Stomach (tissue), 9 donors: ENCODE results near the gene LRRC27. TPM values are rescaled to one million over a fixed set of nuclear protein-coding genes. Genes with fewer than 3 reads are reported as not detected.

Experiments
- DNase-seq, 2 donors: peaks; one replicate each; pipeline versions ENCODE4 v3.0.0 to v3.0.0-alpha.2; 2013 to 2019
- H3K27ac ChIP-seq, 5 donors: fragments of 200-600 bp in 4 of 5; sonication (generic) in 4 of 5; one replicate each; pipeline ENCODE4 v1.5.1; 2013 to 2019; ENCODE audit warnings: mild to moderate bottlenecking in 1 of 5, moderate library complexity in 1 of 5
- H3K27me3 ChIP-seq, 3 donors: fragments of 200-600 bp; sonication (generic); one replicate each; pipeline ENCODE4 v1.5.1; 2017 to 2019; ENCODE audit warnings: mixed run types in 1 of 3
- H3K36me3 ChIP-seq, 4 donors: fragments of 200-600 bp; sonication (generic); 1 replicate in 3 of 4; 2 replicates in 1 of 4; pipeline ENCODE4 v1.5.1; 2016 to 2019
- H3K4me1 ChIP-seq, 4 donors: fragments of 200-600 bp; sonication (generic); one replicate each; pipeline ENCODE4 v1.5.1; 2016 to 2019
- H3K4me3 ChIP-seq, 4 donors: fragments of 200-600 bp; sonication (generic) in 3 of 4; one replicate each; pipeline ENCODE4 v1.5.1; 2016 to 2019; ENCODE audit warnings: mild to moderate bottlenecking in 1 of 4
- H3K9me3 ChIP-seq, 4 donors: fragments of 200-600 bp; sonication (generic); one replicate each; pipeline ENCODE4 v1.5.1; 2016 to 2019
- EP300 ChIP-seq: sonication (generic); formaldehyde crosslinking; IDR thresholded peaks from one replicate; pipeline ENCODE4 v1.6.1; 2017; ENCODE audit warnings: antibody characterized with exemption
- POLR2A ChIP-seq, 4 donors: fragments of 450-650 bp; IDR thresholded peaks; one replicate each; pipeline ENCODE4 v1.6.1; 2016; ENCODE audit warnings: antibody characterized with exemption in 4 of 4, control low read depth in 2 of 4, mild to moderate bottlenecking in 1 of 4, moderate library complexity in 1 of 4
- POLR2AphosphoS5 ChIP-seq, 3 donors: sonication (generic); formaldehyde crosslinking; IDR thresholded peaks; one replicate each; pipeline ENCODE4 v1.6.1; 2016; ENCODE audit warnings: antibody characterized with exemption in 3 of 3
- WGBS, 5 donors: extraction: QIAGEN DNeasy Blood & Tissue Kit in 3 of 5; methylation state at CpG; one replicate each; pipeline versions ENCODE4 v1.1.5 to v1.1.7; 2013 to 2018; 5-methylcytosine and 5-hydroxymethylcytosine counted together
- intact Hi-C: fragments of 100-400 bp; cut with DNase I; formaldehyde crosslinking; loops from one replicate; pipeline ENCODE4 v1.15.1; 2023; ENCODE audit warnings: low total_unique reads
- polyA plus RNA-seq, 3 donors: library from polyadenylated mRNA; stranded (reverse); fragments of 200-250 nt; gene quantifications; one replicate each; pipeline ENCODE4 v1.2.3, GENCODE V29; 2013
- total RNA-seq, 5 donors: library from RNA; depleted of rRNA; stranded (reverse); fragments of >200 nt; gene quantifications; one replicate each; pipeline versions ENCODE4 v1.1.0 to v1.2.3, GENCODE V29; 2014 to 2016
- TF ChIP-seq, protein P1 (sequence below), 7 experiments: fragments of 450-650 bp in 4 of 7; fragments of 200-600 bp in 3 of 7; sonication (generic) in 3 of 7; IDR thresholded peaks; one replicate each; pipeline ENCODE4 v1.5.1; 2016 to 2019; ENCODE audit warnings: antibody characterized with exemption in 7 of 7, control low read depth in 2 of 7, mild to moderate bottlenecking in 1 of 7
- donor health status: healthy with polysubstance abuse.
- donor health status: Bipolar disorder and iron deficiency.
- donor health status: healthy.

Gene LRRC27
- total and polyA plus RNA-seq, 8 donors, result 4.2 to 31.3 (median 11.1) TPM

DNA sequence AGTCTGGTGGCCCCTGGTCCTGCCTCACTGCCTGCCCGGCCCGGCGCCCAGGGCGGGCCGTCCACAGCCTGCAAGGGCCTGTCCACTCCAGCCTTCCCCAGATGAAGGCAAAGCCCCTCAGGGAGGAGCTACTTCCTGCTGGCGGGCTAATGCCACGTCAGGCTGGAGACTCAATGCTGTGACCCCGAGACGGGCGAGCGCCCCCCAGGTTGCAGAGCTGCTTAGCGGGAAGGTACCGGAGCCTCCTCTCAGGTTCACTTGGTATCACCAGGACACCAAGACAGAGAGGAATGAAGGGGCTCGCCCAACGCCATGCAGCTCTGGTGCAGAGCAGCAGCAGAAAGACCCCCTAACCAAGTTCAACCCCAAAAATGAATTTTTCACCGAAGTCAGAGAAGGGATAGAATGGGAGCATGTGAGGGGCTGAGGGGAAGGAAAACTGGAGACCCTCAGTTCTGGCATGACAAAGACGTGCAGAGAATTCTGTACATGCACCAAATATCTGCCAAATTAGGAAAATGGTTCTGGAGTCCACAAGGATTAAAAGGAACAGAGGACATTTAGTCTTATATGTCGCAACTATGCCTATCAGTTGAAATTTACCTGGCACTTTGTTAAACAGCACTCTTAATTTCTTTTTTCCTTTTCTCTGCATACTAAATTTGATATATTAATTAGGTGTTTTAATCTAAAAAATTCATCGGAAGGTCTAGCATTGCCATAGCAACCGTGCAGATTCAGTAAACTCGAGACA lies 27.1 kb upstream of the LRRC27 start:
- TF ChIP-seq, protein P1, sequence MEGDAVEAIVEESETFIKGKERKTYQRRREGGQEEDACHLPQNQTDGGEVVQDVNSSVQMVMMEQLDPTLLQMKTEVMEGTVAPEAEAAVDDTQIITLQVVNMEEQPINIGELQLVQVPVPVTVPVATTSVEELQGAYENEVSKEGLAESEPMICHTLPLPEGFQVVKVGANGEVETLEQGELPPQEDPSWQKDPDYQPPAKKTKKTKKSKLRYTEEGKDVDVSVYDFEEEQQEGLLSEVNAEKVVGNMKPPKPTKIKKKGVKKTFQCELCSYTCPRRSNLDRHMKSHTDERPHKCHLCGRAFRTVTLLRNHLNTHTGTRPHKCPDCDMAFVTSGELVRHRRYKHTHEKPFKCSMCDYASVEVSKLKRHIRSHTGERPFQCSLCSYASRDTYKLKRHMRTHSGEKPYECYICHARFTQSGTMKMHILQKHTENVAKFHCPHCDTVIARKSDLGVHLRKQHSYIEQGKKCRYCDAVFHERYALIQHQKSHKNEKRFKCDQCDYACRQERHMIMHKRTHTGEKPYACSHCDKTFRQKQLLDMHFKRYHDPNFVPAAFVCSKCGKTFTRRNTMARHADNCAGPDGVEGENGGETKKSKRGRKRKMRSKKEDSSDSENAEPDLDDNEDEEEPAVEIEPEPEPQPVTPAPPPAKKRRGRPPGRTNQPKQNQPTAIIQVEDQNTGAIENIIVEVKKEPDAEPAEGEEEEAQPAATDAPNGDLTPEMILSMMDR (IDR thresholded peaks at IDR 0.05), result no peak
- no peak for TF ChIP-seq EP300
- TF ChIP-seq POLR2A (IDR thresholded peaks at IDR 0.05), result no peak
- TF ChIP-seq POLR2AphosphoS5 (IDR thresholded peaks at IDR 0.05), result no peak
- Histone ChIP-seq H3K4me1 (peaks cover 13 to 23% (median 22%) of the 10 kb centered on the region in 4 donors), H3K36me3 (no peaks in the 10 kb centered on the region), H3K27me3 (peaks cover 0 to 28% (median 0%) of the 10 kb centered on the region in 3 donors), H3K9me3 (no peaks in the 10 kb centered on the region), H3K4me3 (no peak overlapping the region), H3K27ac (no peak overlapping the region)
- no peak for DNase-seq
- 90 to 96% (median 94%) methylated on average over 21 of the region's 21 CpGs for WGBS, 5 donors
- intact Hi-C loops, result no loop called here

DNA sequence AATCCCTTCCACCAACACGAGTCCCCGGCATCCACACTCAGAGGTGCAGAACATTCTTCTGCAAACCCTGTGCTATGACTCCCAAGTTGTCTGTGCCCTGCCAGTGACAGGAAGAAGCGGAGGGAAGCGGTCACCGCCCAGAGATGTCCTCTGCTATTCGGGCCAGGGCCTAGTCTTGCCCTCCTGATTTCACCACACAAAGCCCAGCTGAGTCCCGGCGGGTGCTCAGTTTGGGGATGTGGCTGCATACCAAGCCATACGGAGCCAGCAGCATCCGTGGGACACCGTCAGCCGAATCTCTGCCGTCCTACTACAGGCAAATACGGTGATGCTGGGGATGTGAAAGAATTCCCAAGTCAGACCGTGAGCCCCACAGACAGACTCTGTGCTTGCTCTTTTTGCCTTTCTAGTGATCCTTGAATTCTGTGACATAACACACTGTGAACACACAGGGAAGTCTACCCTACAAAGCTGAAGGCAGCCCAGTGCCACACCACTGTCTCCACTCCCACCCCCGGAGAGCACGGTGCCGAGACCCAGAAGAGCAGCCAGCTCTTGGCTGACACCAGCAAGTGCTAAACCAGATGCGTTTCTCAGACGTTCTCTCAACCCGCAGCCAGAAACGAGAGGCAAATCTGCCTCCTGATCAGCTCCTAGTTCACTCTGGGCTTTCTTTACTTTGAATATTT lies 26.2 kb upstream of the LRRC27 start:
- no peak for DNase-seq
- no peaks in the 10 kb centered on the region for H3K36me3 ChIP-seq
- intact Hi-C loops, result no loop called here
- no peak for TF ChIP-seq POLR2AphosphoS5 (IDR thresholded peaks at IDR 0.05)
- no peak for TF ChIP-seq EP300
- no peak for TF ChIP-seq POLR2A (IDR thresholded peaks at IDR 0.05)
- TF ChIP-seq, protein P1 (IDR thresholded peaks at IDR 0.05), result no peak
- H3K27me3 ChIP-seq, result peaks cover 0 to 33% (median 0%) of the 10 kb centered on the region in 3 donors
- no peak overlapping the region for H3K4me3 ChIP-seq
- WGBS, 5 donors, result 93 to 98% (median 95%) methylated on average over 21 to 22 of the region's 22 CpGs
- H3K27ac ChIP-seq, result no peak overlapping the region
- H3K4me1 ChIP-seq, result peaks cover 13 to 23% (median 22%) of the 10 kb centered on the region in 4 donors
- H3K9me3 ChIP-seq, result no peaks in the 10 kb centered on the region

DNA sequence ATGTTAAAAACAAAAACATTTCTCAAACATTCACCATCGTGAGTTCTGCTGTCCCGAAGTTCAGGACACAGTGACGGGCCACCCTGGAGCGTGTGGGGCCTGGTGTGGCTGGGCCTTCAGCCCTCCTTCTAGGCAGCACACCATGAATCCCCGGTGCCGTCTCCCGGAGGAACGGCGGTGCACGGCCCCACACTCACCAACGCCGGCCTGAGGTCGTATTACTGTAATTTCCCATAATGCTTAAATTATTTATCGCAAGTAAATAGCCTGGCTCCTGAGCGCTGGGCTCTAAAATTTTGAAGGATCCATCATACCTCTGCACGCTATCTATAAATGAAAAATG lies 25.7 kb upstream of the LRRC27 start:
- Histone ChIP-seq H3K36me3 (no peaks in the 10 kb centered on the region), H3K4me1 (peaks cover 13 to 23% (median 22%) of the 10 kb centered on the region in 4 donors), H3K27me3 (peaks cover 0 to 33% (median 0%) of the 10 kb centered on the region in 3 donors), H3K4me3 (peak overlapping the region in 1 of 4 donors; percentile 97), H3K9me3 (no peaks in the 10 kb centered on the region), H3K27ac (no peak overlapping the region)
- no peak for TF ChIP-seq POLR2A (IDR thresholded peaks at IDR 0.05)
- intact Hi-C loops, result no loop called here
- DNase-seq, result no peak
- WGBS, 5 donors, result 95 to 98% (median 96%) methylated on average over 16 of the region's 16 CpGs

DNA sequence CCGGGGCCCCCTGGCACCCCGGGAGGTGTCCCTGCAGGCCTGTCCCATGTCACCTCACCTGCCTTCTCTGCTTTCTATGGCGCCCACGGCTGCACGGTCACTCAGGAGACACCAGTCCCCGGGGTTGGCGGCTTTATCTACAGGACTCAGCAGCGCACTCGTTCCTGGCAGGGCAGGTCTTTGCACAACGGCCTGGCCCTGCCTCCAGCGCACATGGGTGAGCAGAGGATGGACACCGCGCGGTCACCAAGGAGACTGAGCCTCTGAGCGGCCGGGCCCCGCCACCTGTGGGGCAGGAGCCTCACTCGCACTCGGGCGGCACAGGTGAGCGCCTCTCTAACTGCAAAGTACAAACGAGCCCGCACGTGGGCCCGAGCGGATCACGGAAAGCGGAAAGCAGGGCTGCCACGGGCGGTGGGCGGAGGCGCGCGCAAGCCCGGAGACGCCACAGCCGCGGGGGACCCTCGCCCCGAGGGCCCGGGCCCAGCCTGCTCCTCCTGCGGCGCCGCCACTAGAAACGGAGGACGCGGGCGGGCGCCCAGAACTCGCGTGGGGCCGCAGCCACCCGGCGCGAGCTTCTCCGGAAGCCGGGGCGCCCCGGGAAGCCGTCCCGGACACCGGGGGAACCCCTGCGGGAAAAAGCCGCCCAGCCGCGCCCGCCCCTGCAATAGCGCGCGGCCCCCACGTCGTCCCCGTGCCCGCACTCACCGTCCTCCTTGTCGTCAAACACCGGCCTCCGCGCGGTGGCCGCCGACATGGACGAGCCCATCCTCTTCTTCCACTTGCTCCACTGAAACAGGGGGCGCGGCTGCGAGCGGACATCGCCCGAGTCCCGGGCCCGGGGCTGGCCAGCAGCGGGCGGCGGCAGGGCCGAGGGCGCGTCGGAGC lies 24.9 kb upstream of the LRRC27 start:
- H3K36me3 ChIP-seq, result no peaks in the 10 kb centered on the region
- peak; percentile 71 to 85 for DNase-seq
- no peaks in the 10 kb centered on the region for H3K9me3 ChIP-seq
- no peak for TF ChIP-seq POLR2A (IDR thresholded peaks at IDR 0.05)
- no peak for TF ChIP-seq POLR2AphosphoS5 (IDR thresholded peaks at IDR 0.05)
- TF ChIP-seq, protein P1 (IDR thresholded peaks at IDR 0.05), result no peak
- TF ChIP-seq EP300, result no peak
- H3K27ac ChIP-seq, result peak overlapping the region in 4 of 5 donors; percentile 8 to 89 (median 51)
- peaks cover 13 to 23% (median 22%) of the 10 kb centered on the region in 4 donors for H3K4me1 ChIP-seq
- WGBS, 5 donors, result 2 to 17% (median 5%) methylated on average over 14 to 98 of the region's 98 CpGs
- peak overlapping the region; percentile 83 to 97 (median 88) for H3K4me3 ChIP-seq
- intact Hi-C loops, result no loop called here
- peaks cover 0 to 33% (median 0%) of the 10 kb centered on the region in 3 donors for H3K27me3 ChIP-seq
